B cell (primary cell): ENCODE measurements around the gene PJA1. TPM values are rescaled to one million over a fixed set of nuclear protein-coding genes. Genes with fewer than 3 reads are reported as not detected.

ENCODE experiments used
- ATAC-seq: fragments of 200-7000 bp; cut with Tn5 transposase; one replicate; pipeline ENCODE4 v1.10.0; 2021; ENCODE audit warnings: low read depth, mild to moderate bottlenecking, moderate number of reproducible peaks, moderate library complexity
- CTCF ChIA-PET: fragments of 350-600 bp; sonication (Branson Sonifier 250); formaldehyde crosslinking; loops from one replicate; lab custom pipeline; 2021; ENCODE audit warnings: antibody characterized with exemption, inconsistent platforms; lab: Charles Lee
- POLR2A ChIA-PET: fragments of 350-600 bp; sonication (Branson Sonifier 250); formaldehyde crosslinking; loops from one replicate; lab custom pipeline; 2021; ENCODE audit warnings: antibody characterized with exemption; lab: Charles Lee
- DNase-seq: peaks from one replicate; pipeline ENCODE4 v3.0.0; 2013
- H2AFZ ChIP-seq: 2 replicates; pipeline ENCODE4 v1.6.1; 2012; ENCODE audit warnings: mild to moderate bottlenecking, low read depth, low read length; ENCODE audit not compliant: insufficient read depth, poor library complexity, severe bottlenecking
- H3K27ac ChIP-seq, 2 donors: 1 replicate in 1 of 2; 2 replicates in 1 of 2; pipeline ENCODE4 v1.5.1; 2012 to 2013; ENCODE audit warnings: low read length in 2 of 2, mild to moderate bottlenecking in 2 of 2, moderate library complexity in 1 of 2
- H3K27me3 ChIP-seq, 4 experiments: fragments of 200-600 bp in 1 of 4; sonication (generic) in 1 of 4; replicated peaks in 1 of 4; 1 replicate in 2 of 4; 2 replicates in 2 of 4; pipeline versions ENCODE4 v1.6.1 to v1.7.0; 2013 to 2016; ENCODE audit warnings: low read length in 3 of 4, mild to moderate bottlenecking in 2 of 4, mixed read lengths in 1 of 4, moderate library complexity in 1 of 4; ENCODE audit not compliant: insufficient read depth in 4 of 4, control insufficient read depth in 3 of 4; ENCODE audit errors: control extremely low read depth in 1 of 4
- H3K36me3 ChIP-seq, 2 experiments: replicated peaks in 1 of 2; 1 replicate in 1 of 2; 2 replicates in 1 of 2; pipeline versions ENCODE4 v1.6.1 to v1.7.1; 2013; ENCODE audit warnings: low read length in 1 of 2; ENCODE audit not compliant: insufficient read depth in 2 of 2, control insufficient read depth in 1 of 2; ENCODE audit errors: control extremely low read depth in 1 of 2, extremely low read depth in 1 of 2
- H3K4me1 ChIP-seq, 2 donors: fragments of 200-600 bp in 1 of 2; sonication (generic) in 1 of 2; 1 replicate in 1 of 2; 2 replicates in 1 of 2; pipeline versions ENCODE4 v1.5.1 to v1.6.1; 2013 to 2017; ENCODE audit warnings: low read length in 2 of 2; ENCODE audit not compliant: control insufficient read depth in 2 of 2, insufficient read depth in 2 of 2
- H3K4me2 ChIP-seq: replicated peaks from 2 replicates; pipeline ENCODE3; 2012; ENCODE audit warnings: mild to moderate bottlenecking, low read depth, low read length; ENCODE audit not compliant: poor library complexity, severe bottlenecking
- H3K4me3 ChIP-seq, 5 experiments: fragments of 200-600 bp in 1 of 5; sonication (generic) in 1 of 5; 1 replicate in 3 of 5; 2 replicates in 2 of 5; pipeline versions ENCODE4 v1.5.1 to v1.7.0; 2011 to 2016; ENCODE audit warnings: low read length in 4 of 5, mild to moderate bottlenecking in 4 of 5, low read depth in 2 of 5, control low read depth in 1 of 5, moderate library complexity in 1 of 5; ENCODE audit not compliant: insufficient read depth in 1 of 5; ENCODE audit errors: control extremely low read depth in 1 of 5, extremely low read depth in 1 of 5
- H3K79me2 ChIP-seq: fragments of 200-600 bp; sonication (generic); one replicate; pipeline ENCODE4 v1.6.0; 2016; ENCODE audit warnings: low read length; ENCODE audit not compliant: control insufficient read depth, insufficient read depth
- H3K9ac ChIP-seq: fragments of 200-600 bp; sonication (generic); 2 replicates; pipeline ENCODE4 v1.6.1; 2017; ENCODE audit warnings: mild to moderate bottlenecking, low read length, moderate library complexity
- H3K9me3 ChIP-seq, 3 donors: one replicate each; pipeline versions ENCODE4 v1.6.1 to v1.7.1; 2013; ENCODE audit warnings: low read length in 2 of 3; ENCODE audit not compliant: control insufficient read depth in 2 of 3, insufficient read depth in 1 of 3; ENCODE audit errors: control extremely low read depth in 1 of 3
- H4K20me1 ChIP-seq: 2 replicates; pipeline ENCODE4 v1.6.0; 2012; ENCODE audit warnings: mild to moderate bottlenecking, low read length; ENCODE audit not compliant: insufficient read depth, control insufficient read depth, poor library complexity, severe bottlenecking
- H3K27ac Mint-ChIP-seq: one replicate; pipeline ENCODE4 v1.8.0; 2021; ENCODE audit warnings: mixed read lengths
- H3K27me3 Mint-ChIP-seq: one replicate; pipeline ENCODE4 v1.8.0; 2021; ENCODE audit warnings: mixed read lengths
- H3K4me1 Mint-ChIP-seq: one replicate; pipeline ENCODE4 v1.8.0; 2021; ENCODE audit warnings: mixed read lengths
- H3K4me3 Mint-ChIP-seq: one replicate; pipeline ENCODE4 v1.8.0; 2021; ENCODE audit warnings: mixed read lengths
- H3K9me3 Mint-ChIP-seq: one replicate; pipeline ENCODE4 v1.8.0; 2022; ENCODE audit warnings: mixed read lengths; ENCODE audit not compliant: insufficient read depth
- CTCF ChIP-seq: fragments of 200-600 bp; IDR thresholded peaks from one replicate; pipeline ENCODE4 v1.8.0; 2022; ENCODE audit warnings: antibody characterized with exemption, mild to moderate bottlenecking
- EZH2 ChIP-seq: IDR thresholded peaks from 2 replicates; pipeline ENCODE4 v1.6.1; 2012; ENCODE audit warnings: borderline replicate concordance, low read depth, mild to moderate bottlenecking, moderate library complexity, low read length; ENCODE audit not compliant: insufficient read depth, poor library complexity, severe bottlenecking
- WGBS: methylation state at CpG from one replicate; pipeline ENCODE4 v1.1.5; 2013; ENCODE audit warnings: missing lambda C conversion rate; ENCODE audit not compliant: insufficient coverage; 5-methylcytosine and 5-hydroxymethylcytosine counted together
- intact Hi-C: fragments of 100-400 bp; cut with micrococcal nuclease; formaldehyde crosslinking; loops from one replicate; pipeline ENCODE4 v1.10.0; 2022
- polyA plus RNA-seq: library from polyadenylated mRNA; depleted of rRNA; stranded (reverse); fragments of >200 nt; gene quantifications from 2 replicates; pipeline ENCODE4 v1.2.3, GENCODE V29; 2012
- total RNA-seq, 2 donors: library from RNA; stranded (reverse); fragments of 120-200 nt in 1 of 2; gene quantifications; 1 replicate in 1 of 2; 2 replicates in 1 of 2; pipeline versions ENCODE4 v1.2.3 to v1.2.4, GENCODE V29; 2013 to 2022

The PJA1 gene
- total and polyA plus RNA-seq, 2 donors (not counting 1 experiment from before 2014, with no cell fraction given), result 17.7 to 21.3 TPM

GRCh38 chrX:69126642-69127041 lies 38.6 kb downstream of the PJA1 start:
- H2AFZ ChIP-seq, result no peak overlapping the region

GRCh38 chrX:69125094-69125493 lies 40.2 kb downstream of the PJA1 start:
- ATAC-seq (no peak), DNase-seq (no peak)
- H3K4me2 ChIP-seq, result no peak overlapping the region
- H3K4me3 ChIP-seq, result no peak overlapping the region
- no peak overlapping the region for H3K27ac ChIP-seq
- H3K36me3 ChIP-seq, result no peaks in the 10 kb centered on the region
- H4K20me1 ChIP-seq, result no peaks in the 10 kb centered on the region
- ChIA-PET CTCF (no interaction called here), POLR2A (no interaction called here)
- no CpG with 5 or more reads among the region's 5 CpGs for WGBS
- no peak overlapping the region for H2AFZ ChIP-seq
- peaks cover 0 to 3% (median 0%) of the 10 kb centered on the region in 4 experiments for H3K27me3 ChIP-seq
- intact Hi-C loops, result no loop called here
- Mint-ChIP-seq H3K4me1 (peaks cover 3% of the 10 kb centered on the region), H3K4me3 (no peak overlapping the region), H3K9me3 (no peaks in the 10 kb centered on the region), H3K27ac (no peak overlapping the region), H3K27me3 (peaks cover 5% of the 10 kb centered on the region)
- TF ChIP-seq CTCF, result no peak
- H3K9ac ChIP-seq, result no peak overlapping the region
- no peaks in the 10 kb centered on the region for H3K4me1 ChIP-seq
- H3K79me2 ChIP-seq, result no peaks in the 10 kb centered on the region
- H3K9me3 ChIP-seq, result no peaks in the 10 kb centered on the region

More at GRCh38 chrX:69126642-69127041, 38.6 kb downstream of the PJA1 start:
- ChIA-PET POLR2A (no interaction called here), CTCF (no interaction called here)
- H3K79me2 ChIP-seq, result no peaks in the 10 kb centered on the region
- no peaks in the 10 kb centered on the region for H3K36me3 ChIP-seq
- H3K27ac ChIP-seq, result no peak overlapping the region
- H3K4me2 ChIP-seq, result no peak overlapping the region
- H3K4me3 ChIP-seq, result no peak overlapping the region
- no peak overlapping the region for H3K9ac ChIP-seq
- intact Hi-C loops, result no loop called here
- peaks cover 0 to 8% (median 0%) of the 10 kb centered on the region in 4 experiments for H3K27me3 ChIP-seq
- TF ChIP-seq CTCF, result no peak
- no peak for TF ChIP-seq EZH2
- Mint-ChIP-seq H3K27me3 (peaks cover 8% of the 10 kb centered on the region), H3K4me3 (no peak overlapping the region), H3K4me1 (peaks cover 3% of the 10 kb centered on the region), H3K27ac (no peak overlapping the region), H3K9me3 (no peaks in the 10 kb centered on the region)
- no peaks in the 10 kb centered on the region for H3K9me3 ChIP-seq
- no peaks in the 10 kb centered on the region for H4K20me1 ChIP-seq
- ATAC-seq, result no peak
- no peaks in the 10 kb centered on the region for H3K4me1 ChIP-seq
- WGBS, result no CpG with 5 or more reads among the region's 5 CpGs
- DNase-seq, result no peak
